HG03135 (cell line): ENCODE measurements around the gene ZNF587B.
A peak's percentile ranks its signal among the peaks of the same experiment; 100 is the strongest.
"Not testable (repeated sequence)": the region's sequence is repeated elsewhere in the genome, so short reads cannot be mapped to it uniquely, and the experiment has no call there.

Experiments used
- ATAC-seq: cut with Tn5 transposase; IDR thresholded peaks from one replicate; pipeline ENCODE4 v1.9.1; 2021; ENCODE audit warnings: mild to moderate bottlenecking, moderate library complexity; ENCODE audit not compliant: unreplicated experiment

ZNF587B gene

DNA sequence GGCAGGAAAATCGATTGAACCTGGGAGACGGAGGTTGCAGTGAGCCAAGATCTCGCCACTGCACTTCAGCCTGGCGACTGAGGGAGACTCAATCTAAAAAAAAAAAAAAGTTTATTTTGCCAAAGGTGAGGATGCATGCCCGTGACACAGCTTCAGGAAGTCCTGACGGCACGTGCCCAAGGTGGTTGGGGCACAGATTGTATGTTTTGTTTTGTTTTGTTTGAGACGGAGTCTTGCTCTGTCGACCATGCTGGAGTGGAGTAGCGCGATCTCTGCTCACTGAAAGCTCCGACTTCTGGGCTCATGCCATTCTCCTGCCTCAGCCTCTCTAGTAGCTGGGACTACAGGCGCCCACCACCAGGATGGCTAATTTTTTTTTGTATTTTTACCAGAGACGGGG is 12.1 kb upstream of the ZNF587B start:
- ATAC-seq: no peak

DNA sequence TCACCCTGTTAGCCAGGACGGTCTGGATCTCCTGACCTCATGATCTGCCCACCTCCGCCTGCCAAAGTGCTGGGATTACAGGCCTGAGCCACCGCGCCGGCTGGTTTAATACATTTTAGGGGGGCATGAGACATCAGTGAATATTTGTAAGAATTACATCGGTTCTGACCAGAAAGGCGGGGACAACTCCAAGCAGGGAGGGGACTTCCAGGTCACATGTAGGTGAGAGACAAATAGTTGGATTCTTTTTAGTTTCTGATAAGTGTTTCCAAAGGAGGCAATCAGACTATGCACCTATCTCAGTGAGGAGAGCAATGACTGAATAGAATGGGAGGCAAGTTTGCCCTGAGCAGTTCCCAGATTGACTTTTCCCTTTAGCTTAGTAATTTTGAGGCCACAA is 11.7 kb upstream of the ZNF587B start:
- ATAC-seq: no peak

DNA sequence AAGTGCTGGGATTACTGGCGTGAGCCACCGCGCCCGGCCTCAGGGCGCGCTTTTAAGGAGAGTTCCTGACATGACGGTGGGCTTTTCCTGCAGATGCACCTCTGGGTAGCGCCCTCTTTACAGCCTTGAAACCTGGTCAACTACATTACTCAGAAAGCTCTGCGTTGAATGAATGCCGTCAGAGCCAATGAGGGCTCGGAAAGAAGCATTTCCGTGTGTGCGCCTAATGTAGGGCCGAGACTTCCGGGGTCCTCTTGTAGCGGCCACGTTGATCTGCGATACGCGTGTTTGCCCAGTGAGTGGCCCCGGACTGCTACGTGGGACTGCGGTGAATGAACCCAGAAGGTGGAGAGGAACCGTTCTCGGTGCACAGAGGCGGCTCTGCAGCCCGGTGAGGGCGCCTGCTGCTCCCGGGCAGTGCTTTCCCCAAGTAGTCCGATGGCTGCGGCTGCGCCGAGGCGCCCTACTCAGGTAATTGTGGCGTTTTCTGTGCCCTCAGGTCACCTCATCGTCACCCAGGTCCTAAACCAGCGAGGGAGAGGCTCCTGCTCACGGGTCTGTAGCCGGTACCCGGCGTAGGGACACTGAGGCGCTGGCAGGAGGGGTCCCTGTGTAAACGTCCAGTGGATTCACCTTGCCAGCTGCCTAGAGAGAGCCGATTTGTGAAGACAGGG is 10.5 kb upstream of the ZNF587B start:
- peak; percentile 85 for ATAC-seq

DNA sequence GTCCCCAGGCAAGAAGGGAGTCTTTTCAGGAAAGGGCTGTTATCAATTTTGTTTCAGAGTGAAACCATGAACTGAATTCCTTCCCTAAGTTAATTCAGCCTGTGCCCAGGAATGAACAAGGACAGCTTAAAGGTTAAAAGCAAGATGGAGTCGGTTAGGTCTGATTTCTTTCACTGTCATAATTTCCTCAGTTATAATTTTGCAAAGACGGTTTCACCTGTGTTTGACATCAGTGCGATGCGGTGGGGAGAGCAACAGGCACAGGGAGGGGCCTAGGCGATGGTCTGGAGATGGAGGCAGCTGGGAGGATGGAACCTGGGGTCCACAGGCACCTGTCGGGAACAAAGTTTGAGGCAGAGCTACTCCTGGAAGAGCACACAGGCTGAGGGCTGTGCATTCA is 9.5 kb upstream of the ZNF587B start:
- no peak for ATAC-seq

DNA sequence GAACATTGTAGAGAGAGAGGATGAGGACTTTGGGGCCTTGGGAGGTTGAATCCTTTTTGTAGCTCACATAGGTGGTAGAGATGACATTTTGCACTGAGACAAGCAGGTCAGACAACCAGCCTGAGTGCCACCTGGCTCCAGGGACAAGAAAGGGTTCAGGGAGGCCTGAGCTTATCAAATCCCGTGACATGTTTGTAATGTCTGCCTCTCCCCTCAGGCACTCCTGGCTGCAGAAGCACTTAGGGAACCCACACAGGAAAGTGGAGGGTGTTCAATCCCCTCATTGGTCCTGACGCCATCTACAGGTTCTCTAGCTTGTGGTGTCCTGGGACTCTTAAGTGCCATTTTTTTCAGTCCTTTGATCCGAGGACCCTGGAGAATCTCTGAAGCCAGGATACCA is 9.0 kb upstream of the ZNF587B start:
- not testable (repeated sequence) for ATAC-seq

DNA sequence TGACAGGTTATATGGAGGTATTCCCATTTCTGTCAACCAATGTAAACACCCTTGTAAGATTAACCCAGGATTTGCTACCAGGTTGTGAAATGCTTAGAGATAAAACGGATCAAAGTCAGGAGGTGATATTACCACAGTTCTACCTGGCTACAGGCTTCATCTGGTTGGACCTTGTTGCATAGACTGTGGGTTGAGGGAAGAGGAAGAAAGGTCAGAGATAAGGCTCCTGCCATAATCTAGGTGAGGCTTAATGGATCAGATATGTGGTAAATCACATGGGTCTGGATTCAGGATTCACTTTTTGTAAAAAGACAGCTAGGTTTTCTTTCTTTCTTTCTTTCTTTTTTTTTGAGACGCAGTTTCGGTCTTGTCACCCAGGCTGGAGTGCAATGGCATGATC is 8.6 kb upstream of the ZNF587B start:
- ATAC-seq: not testable (repeated sequence)

DNA sequence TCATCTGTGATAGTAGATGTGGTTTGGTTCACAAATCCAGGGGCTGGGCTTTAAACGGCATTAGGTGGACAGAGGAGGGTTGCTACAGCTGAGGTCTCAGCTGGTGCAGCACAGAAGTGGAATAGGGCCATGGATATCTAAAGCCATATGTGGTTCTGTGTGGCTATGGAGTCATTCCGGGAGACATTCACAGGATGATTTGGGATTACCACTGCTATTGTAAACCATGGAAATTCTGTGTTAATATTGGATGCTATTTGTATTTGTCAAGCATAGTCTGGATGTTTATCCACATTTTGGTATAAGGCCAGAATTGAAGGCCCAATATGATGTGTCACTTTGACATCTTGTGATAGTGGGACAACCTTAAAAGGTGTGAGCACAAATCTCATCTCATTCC is 6.9 kb upstream of the ZNF587B start:
- not testable (repeated sequence) for ATAC-seq

DNA sequence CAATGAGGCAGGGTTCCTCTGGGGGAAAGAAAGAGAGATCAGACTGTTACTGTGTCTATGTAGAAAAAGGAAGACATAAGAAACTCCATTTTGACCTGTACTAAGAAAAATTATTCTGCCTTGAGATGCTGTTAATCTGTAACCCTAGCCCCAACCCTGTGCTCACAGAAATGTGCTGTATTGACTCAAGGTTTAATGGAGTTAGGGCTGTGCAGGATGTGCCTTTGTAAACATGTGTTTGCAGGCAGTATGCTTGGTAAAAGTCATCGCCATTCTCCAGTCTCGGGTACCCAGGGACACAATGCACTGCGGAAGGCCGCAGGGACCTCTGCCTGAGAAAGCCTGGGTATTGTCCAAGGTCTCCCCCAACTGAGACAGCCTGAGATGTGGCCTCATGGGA is 6.5 kb upstream of the ZNF587B start:
- not testable (repeated sequence) for ATAC-seq

DNA sequence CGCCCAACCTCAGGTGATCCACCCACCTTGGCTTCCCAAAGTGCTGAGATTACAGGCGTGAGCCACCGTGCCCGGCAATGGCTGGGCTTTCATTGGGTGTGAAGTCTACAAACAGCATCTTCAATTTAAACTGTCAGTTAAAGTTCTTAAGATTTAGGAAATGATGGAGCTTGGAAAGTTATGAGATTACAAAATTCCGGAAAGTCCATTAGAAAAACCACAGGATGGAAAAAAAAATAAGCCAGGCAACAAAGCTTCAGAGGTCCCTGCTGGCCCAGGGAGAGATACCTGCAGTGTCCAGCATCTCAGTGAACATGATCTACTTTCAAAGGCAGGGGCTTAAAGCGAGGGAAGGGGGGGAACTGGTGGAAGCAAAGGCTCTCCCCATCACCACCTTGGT is 4.6 kb upstream of the ZNF587B start:
- ATAC-seq: no peak

DNA sequence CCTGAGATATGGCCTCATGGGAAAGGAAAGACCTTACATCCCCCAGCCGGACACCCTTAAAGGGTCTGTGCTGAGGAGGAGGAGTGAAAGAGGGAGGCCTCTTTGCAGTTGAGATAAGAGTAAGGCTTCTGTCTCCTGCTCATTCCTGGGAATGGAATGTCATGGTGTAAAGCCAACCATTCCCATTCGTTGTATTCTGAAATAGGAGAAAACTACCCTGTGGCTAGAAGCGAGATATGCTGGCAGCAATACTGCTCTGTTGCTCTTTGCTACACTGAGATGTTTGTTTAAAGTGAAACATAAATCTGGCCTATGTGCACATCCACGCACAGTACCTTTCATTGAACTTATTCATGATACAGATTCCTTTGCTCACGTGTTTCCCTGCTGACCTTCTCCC is 783 bp upstream of the ZNF587B start:
- ATAC-seq: no peak

DNA sequence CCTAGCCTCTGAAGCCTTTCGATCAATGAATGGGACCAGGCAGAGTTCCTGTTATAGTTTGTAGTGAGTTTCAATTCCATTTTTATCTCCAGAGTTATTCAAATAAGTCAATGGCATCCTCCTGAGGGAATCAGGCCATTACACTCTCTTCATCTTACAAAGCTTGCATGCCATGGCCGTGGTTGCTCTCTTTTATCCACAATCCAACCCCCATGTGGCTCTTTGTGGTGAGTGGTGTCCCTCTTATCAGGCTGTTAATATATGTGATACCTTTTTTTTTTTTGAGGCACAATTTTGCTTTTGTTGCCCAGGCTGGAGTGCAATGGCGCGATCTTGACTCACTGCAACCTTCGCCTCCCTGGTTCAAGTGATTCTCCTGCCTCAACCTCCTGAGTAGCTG is 6.9 kb downstream of the ZNF587B start:
- ATAC-seq: not testable (repeated sequence)

DNA sequence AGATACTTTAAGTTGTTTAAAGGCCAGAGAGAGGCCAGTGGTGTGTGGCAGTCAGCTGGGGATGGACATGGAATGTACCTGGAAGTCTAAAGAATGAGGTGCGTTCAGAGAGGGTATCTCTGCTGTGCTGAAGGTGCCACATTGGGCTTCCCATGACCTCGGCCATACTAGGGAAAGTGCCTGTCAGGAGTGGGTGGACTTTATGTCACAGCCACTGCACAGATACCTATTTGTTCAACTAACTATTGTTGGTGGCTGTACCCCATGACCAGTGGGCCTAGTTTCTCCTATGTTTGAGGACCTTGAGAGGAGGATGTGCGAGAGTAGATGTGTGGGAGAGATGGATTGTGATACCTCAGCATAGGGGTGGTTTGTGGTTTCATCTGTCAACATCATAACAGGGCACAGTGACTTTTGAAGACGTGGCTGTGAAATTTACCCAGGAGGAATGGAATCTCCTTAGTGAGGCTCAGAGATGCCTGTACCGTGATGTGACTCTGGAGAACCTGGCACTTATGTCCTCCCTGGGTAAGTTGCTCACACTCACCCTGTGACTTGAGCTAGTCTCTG is 8.6 kb downstream of the ZNF587B start:
- ATAC-seq: not testable (repeated sequence)

DNA sequence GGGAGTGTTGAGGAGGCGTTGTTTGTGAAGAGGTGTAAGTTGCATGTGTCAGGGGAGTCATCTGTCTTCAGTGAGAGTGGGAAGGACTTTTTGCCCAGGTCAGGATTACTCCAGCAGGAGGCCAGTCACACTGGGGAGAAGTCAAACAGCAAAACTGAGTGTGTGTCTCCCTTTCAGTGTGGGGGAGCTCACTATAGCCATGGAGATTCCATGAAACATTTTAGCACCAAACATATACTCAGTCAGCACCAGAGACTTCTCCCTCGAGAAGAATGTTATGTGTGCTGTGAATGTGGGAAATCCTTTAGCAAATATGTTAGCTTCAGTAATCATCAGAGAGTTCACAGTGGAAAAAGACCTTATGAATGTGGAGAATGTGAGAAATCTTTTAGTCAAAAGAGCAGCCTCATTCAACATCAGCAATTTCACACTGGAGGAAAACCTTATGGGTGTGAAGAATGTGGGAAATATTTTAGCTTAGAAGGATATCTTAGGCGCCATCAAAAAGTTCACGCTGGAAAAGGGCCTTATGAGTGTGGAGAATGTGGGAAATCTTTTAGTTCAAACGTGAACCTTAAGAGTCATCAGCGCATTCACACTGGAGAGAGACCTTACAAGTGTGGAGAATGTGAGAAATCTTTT is 11.1 kb downstream of the ZNF587B start:
- ATAC-seq: no peak

DNA sequence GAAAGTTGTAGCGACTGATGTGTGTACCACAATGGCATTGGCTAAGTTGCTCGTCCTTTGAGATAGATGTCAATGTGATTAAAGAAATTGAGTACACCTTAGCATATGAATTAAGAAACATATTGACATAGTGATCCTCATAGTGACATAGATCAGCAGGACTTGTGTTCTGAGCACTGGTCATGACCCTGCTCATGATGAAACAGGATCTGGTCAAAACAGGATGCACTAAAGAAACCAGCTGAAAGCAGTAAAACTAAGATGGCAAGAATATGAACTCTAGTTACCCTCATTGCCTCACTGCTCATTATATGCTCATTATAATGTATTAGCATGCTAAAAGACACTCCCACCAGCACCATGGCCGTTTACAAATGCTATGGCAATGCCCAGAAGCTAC is 17.1 kb downstream of the ZNF587B start:
- not testable (repeated sequence) for ATAC-seq

DNA sequence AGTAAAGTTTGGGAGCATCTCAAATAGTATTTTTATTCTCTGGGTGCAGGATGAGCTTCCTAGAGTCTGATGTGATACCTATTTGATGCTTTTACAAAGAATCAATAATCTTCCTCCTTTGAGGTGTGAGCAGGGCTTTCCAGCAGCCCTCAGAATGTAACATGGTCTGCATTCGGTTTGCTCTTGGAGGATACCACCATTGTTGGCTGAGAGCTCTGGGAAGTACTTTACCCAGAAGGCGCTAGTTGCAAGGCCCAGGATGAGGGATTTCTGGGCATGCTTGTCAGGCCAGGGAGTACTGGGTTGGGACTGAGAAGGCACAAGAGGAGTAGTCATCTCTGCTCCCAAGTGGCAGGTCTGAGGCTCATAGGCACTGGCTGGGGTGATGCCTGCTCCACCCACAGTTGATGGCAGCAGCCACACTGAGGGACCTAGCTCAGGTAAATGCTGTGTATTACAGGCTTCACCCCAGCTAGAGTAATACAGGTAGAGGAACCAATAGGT is 19.1 kb downstream of the ZNF587B start:
- not testable (repeated sequence) for ATAC-seq

DNA sequence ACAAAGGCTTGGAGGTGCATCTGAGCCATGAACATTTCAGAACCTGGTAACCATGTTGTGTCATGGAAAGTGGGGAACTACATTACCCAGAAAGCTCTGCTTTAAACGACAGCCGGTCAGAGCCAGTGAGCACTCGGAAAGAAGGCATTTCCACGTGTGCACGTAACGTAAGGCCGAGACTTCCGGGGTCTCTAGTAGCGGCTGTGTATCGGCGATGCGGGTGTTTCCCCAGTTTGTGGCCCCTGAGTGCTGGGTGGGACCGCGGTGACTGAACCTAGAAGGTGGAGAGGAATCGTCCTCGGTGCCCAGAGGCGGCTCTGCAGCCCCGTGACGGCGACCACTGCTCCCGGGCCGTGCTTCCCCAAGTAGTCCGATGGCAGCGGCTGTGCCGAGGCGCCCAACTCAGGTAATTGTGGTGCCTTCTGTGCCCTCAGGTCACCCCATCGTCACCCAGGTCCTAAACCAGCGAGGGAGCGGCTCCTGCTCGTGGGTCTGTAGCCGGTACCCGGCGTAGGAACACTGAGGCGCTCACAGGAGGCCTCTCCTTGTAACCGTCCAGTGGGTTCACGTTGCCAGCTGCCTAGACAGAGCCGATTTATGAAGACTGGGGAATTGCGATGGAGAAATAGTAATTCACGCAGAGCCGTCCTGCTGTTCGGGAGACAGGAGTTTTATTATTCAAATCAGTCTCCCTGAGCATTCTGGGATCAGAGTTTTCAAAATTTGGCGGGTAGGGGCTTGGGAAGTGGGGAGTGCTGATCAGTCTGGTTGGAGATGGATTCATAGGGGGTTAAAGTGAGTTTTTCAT is 19.8 kb downstream of the ZNF587B start, which contains the start of gene ZNF587:
Gene ZNF587, plus strand, starts transcription at position 194 of the 808 bp plus-strand sequence. Its CDS starts 180 bp downstream, at position 374.
- peak; percentile 95 for ATAC-seq

DNA sequence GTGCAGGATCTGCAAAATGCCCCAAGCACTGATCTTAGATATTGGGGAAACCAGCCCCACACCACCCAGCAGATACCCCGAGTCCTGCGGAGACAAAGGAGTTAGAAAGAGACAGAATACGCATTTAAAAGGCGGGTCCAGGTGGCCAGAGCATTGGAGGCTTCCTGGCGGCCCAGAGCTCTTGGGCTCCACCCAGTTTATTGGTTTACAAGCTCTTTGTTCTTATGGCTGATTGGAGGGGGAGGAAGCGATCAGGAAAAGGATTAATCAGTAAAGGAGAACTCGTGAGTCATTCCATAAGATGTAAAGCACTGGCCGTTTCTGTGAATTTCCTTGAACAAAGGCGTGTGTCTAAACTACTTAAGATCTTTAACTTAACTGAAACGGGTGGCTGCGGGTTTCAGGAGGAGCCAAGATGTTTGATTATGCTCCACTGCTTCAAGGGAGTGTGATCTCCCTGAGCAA is 20.5 kb downstream of the ZNF587B start:
- no peak for ATAC-seq

DNA sequence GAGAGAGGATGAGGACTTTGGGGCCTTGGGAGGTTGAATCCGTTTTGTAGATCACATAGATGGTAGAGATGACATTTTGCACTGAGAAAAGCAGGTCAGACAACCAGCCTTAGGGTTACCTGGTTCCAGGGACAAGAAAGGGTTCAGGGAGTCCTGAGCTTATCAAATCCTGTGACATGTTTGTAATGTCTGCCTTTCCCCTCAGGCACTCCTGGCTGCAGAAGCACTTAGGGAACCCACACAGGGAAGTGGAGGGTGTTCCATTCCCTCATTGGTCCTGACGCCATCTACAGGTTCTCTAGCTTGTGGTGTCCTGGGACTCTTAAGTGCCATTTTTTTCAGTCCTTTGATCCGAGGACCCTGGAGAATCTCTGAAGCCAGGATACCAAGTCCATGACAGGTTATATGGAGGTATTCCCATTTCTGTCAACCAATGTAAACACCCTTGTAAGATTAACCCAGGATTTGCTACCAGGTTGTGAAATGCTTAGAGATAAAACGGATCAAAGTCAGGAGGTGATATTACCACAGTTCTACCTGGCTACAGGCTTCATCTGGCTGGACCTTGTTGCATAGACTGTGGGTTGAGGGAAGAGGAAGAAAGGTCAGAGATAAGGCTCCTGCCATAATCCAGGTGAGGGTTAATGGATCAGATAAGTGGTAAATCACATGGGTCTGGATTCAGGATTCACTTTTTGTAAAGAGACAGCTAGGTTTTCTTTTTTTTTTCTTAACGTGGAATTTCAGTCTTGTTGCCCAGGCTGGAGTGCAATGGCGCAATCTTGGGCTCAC is 21.9 kb downstream of the ZNF587B start:
- not testable (repeated sequence) for ATAC-seq

DNA sequence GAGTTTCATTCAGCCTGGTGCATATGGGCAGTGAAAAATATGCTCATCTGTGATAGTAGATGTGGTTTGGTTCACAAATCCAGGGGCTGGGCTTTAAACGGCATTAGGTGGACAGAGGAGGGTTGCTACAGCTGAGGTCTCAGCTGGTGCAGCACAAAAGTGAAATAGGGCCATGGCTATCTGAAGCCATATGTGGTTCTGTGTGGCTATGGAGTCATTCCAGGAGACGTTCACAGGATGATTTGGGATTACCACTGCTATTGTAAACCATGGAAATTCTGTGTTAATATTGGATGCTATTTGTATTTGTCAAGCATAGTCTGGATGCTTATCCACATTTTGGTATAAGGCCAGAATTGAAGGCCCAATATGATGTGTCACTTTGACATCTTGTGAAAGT is 24.0 kb downstream of the ZNF587B start:
- not testable (repeated sequence) for ATAC-seq

DNA sequence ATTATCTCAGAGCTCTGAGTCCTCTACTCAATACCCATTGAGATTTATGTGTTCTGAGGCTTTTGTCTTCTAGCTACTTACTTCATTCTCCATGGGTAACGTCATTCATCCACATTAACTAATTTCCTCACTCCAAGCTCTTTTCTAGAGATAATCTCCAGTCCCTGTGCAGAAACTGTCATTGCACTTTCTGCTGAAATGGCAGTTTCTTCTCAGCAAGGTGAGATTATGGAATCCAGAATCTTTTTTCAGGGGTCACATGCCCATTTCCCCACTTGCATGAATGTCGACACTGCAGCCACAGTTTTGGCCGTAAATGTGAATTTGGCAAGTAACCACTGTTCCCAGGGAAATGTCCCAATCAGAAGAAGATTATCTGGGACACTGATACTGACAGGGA is 32.3 kb downstream of the ZNF587B start:
- ATAC-seq: not testable (repeated sequence)
